ENCODE results near the gene ABCA9. TPM values are rescaled to one million over a fixed set of nuclear protein-coding genes. Genes with fewer than 3 reads are reported as not detected.
A peak's percentile ranks its signal among the peaks of the same experiment; 100 is the strongest.

The ABCA9 gene
- total and polyA plus RNA-seq, 2 experiments from 2014 or later, result 0.24 to 0.65 TPM

- no peaks in the 10 kb centered on the region for H4K20me1 ChIP-seq (ENCODE audit: insufficient read depth)
- no peaks in the 10 kb centered on the region for H3K27me3 ChIP-seq (replicated peaks; ENCODE audit: insufficient read depth)
- no peaks in the 10 kb centered on the region for H3K4me1 ChIP-seq (ENCODE audit: insufficient read depth)
- H3K9me3 ChIP-seq (ENCODE audit: low read depth), result no peaks in the 10 kb centered on the region
- no peaks in the 10 kb centered on the region for H3K36me3 ChIP-seq (ENCODE audit: low read depth)
- H2AFZ ChIP-seq, result no peak overlapping the region
- in situ Hi-C loops (cut with MboI), result no loop called here
- no peak overlapping the region for H3K9ac ChIP-seq
- no peak overlapping the region for H3K4me2 ChIP-seq (ENCODE audit: unreplicated experiment)
- WGBS, 2 experiments (ENCODE audit: low coverage in 1 of 2, low lambda C conversion rate in 2 of 2, missing lambda C conversion rate in 2 of 2), result 59 to 67% methylated on average over 4 of the region's 4 CpGs
- no peak overlapping the region for H3K27ac ChIP-seq
- TF ChIP-seq EZH2 (IDR thresholded peaks at IDR 0.05; ENCODE audit: insufficient read depth, poor library complexity, severe bottlenecking) (no peak), EZH2phosphoT487 (IDR thresholded peaks at IDR 0.05; ENCODE audit: insufficient read depth, low read depth) (no peak)
- peak; percentile 30 for DNase-seq
- H3K9me2 ChIP-seq (ENCODE audit: insufficient read depth), result no peaks in the 10 kb centered on the region
- no peaks in the 10 kb centered on the region for H3F3A ChIP-seq (ENCODE audit: insufficient read depth)
- no peaks in the 10 kb centered on the region for H3K79me2 ChIP-seq (ENCODE audit: insufficient read depth)
- H3K4me3 ChIP-seq, result no peak overlapping the region
These were observed 67.6 kb downstream of the ABCA9 start for GRCh38 chr17:68993112-68993511.

- H2AFZ ChIP-seq, result no peak overlapping the region
- DNase-seq, result no peak
- H3K27ac ChIP-seq, result no peak overlapping the region
- no peaks in the 10 kb centered on the region for H3K9me3 ChIP-seq (ENCODE audit: low read depth)
- H3F3A ChIP-seq (ENCODE audit: insufficient read depth), result no peaks in the 10 kb centered on the region
- H3K9ac ChIP-seq, result no peak overlapping the region
- no peaks in the 10 kb centered on the region for H3K36me3 ChIP-seq (ENCODE audit: low read depth)
- no peaks in the 10 kb centered on the region for H3K79me2 ChIP-seq (ENCODE audit: insufficient read depth)
- no peaks in the 10 kb centered on the region for H3K27me3 ChIP-seq (replicated peaks; ENCODE audit: insufficient read depth)
- no peak overlapping the region for H3K4me3 ChIP-seq
- in situ Hi-C loops (cut with MboI), result no loop called here
- TF ChIP-seq EZH2 (IDR thresholded peaks at IDR 0.05; ENCODE audit: insufficient read depth, poor library complexity, severe bottlenecking) (no peak), EZH2phosphoT487 (IDR thresholded peaks at IDR 0.05; ENCODE audit: insufficient read depth, low read depth) (no peak)
- H3K9me2 ChIP-seq (ENCODE audit: insufficient read depth), result no peaks in the 10 kb centered on the region
- H3K4me2 ChIP-seq (ENCODE audit: unreplicated experiment), result no peak overlapping the region
- no peaks in the 10 kb centered on the region for H3K4me1 ChIP-seq (ENCODE audit: insufficient read depth)
- 96 to 97% methylated on average over 4 of the region's 4 CpGs for WGBS, 2 experiments (ENCODE audit: low coverage in 1 of 2, low lambda C conversion rate in 2 of 2, missing lambda C conversion rate in 2 of 2)
- no peaks in the 10 kb centered on the region for H4K20me1 ChIP-seq (ENCODE audit: insufficient read depth)
These were observed 72.8 kb downstream of the ABCA9 start for GRCh38 chr17:68987966-68988365.

GRCh38 chr17:68981288-68981687 is 79.4 kb downstream of the ABCA9 start:
- 11 to 23% methylated on average over 2 of the region's 2 CpGs for WGBS, 2 experiments (ENCODE audit: low coverage in 1 of 2, low lambda C conversion rate in 2 of 2, missing lambda C conversion rate in 2 of 2)
- Histone ChIP-seq H3K27me3 (replicated peaks; ENCODE audit: insufficient read depth) (no peaks in the 10 kb centered on the region), H3F3A (ENCODE audit: insufficient read depth) (no peaks in the 10 kb centered on the region), H3K9me2 (ENCODE audit: insufficient read depth) (no peaks in the 10 kb centered on the region), H3K27ac (no peak overlapping the region), H3K9me3 (ENCODE audit: low read depth) (no peaks in the 10 kb centered on the region), H3K36me3 (ENCODE audit: low read depth) (no peaks in the 10 kb centered on the region), H2AFZ (no peak overlapping the region), H3K9ac (no peak overlapping the region), H3K4me3 (peak overlapping the region; percentile 50), H3K79me2 (ENCODE audit: insufficient read depth) (no peaks in the 10 kb centered on the region), H3K4me2 (ENCODE audit: unreplicated experiment) (peak overlapping the region; percentile 53), H3K4me1 (ENCODE audit: insufficient read depth) (peaks cover 5% of the 10 kb centered on the region; the same call in 1 of the 2 replicates), H4K20me1 (ENCODE audit: insufficient read depth) (no peaks in the 10 kb centered on the region)
- TF ChIP-seq EZH2 (IDR thresholded peaks at IDR 0.05; ENCODE audit: insufficient read depth, poor library complexity, severe bottlenecking), result no peak
- no peak for TF ChIP-seq EZH2phosphoT487 (IDR thresholded peaks at IDR 0.05; ENCODE audit: insufficient read depth, low read depth)
- DNase-seq, result peak; percentile 45
- in situ Hi-C loops (cut with MboI), result no loop called here

- Histone ChIP-seq H3K4me1 (ENCODE audit: insufficient read depth) (no peaks in the 10 kb centered on the region), H3K36me3 (ENCODE audit: low read depth) (no peaks in the 10 kb centered on the region), H3K4me2 (ENCODE audit: unreplicated experiment) (no peak overlapping the region), H3K79me2 (ENCODE audit: insufficient read depth) (no peaks in the 10 kb centered on the region), H3K9ac (no peak overlapping the region), H3F3A (ENCODE audit: insufficient read depth) (no peaks in the 10 kb centered on the region), H4K20me1 (ENCODE audit: insufficient read depth) (no peaks in the 10 kb centered on the region), H3K27ac (no peak overlapping the region), H3K9me2 (ENCODE audit: insufficient read depth) (no peaks in the 10 kb centered on the region), H3K27me3 (replicated peaks; ENCODE audit: insufficient read depth) (no peaks in the 10 kb centered on the region), H3K9me3 (ENCODE audit: low read depth) (no peaks in the 10 kb centered on the region), H2AFZ (0 out of 2 replicates have a peak overlapping the region, but pooled peaks have one; percentile 37), H3K4me3 (no peak overlapping the region)
- DNase-seq, result no peak
- TF ChIP-seq EZH2 (IDR thresholded peaks at IDR 0.05; ENCODE audit: insufficient read depth, poor library complexity, severe bottlenecking) (no peak), EZH2phosphoT487 (IDR thresholded peaks at IDR 0.05; ENCODE audit: insufficient read depth, low read depth) (no peak)
- in situ Hi-C loops (cut with MboI), result loop anchor here (5.0 kb wide), 2 partner anchors 196 to 269 kb away; no protein-coding TSS in a partner anchor
- WGBS, 2 experiments (ENCODE audit: low coverage in 1 of 2, low lambda C conversion rate in 2 of 2, missing lambda C conversion rate in 2 of 2), result 61 to 66% methylated on average over 3 of the region's 3 CpGs
These were observed 87.5 kb downstream of the ABCA9 start for GRCh38 chr17:68973098-68973846.

All from GM23248 (cell line).